NCI-H82 (cell line): ENCODE measurements around the gene MTF1.

Experiments used
- DNase-seq: peaks from one replicate; lab custom pipeline; 2025; lab: John Stamatoyannopoulos, UW

The MTF1 gene

DNA sequence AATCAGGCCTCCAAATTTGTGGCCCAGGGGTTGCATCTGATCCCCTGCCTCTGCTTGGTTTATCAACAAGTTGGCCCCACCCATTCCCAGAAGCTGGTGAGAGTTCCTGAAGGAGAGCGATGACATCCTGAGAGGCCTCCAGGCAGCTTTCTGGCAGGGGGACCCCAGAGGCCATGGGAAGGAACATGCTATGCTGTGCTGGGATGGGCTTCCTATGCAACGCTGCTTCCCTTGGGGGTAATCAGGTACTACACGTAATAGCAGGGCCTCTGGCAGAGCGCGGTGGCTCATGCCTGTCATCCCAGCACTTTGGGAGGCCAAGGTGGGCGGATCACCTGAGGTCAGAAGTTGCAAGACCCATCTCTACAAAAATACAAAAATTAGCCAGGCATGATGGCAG is 8.4 kb upstream of the MTF1 start:
- DNase-seq = peak; percentile 28

DNA sequence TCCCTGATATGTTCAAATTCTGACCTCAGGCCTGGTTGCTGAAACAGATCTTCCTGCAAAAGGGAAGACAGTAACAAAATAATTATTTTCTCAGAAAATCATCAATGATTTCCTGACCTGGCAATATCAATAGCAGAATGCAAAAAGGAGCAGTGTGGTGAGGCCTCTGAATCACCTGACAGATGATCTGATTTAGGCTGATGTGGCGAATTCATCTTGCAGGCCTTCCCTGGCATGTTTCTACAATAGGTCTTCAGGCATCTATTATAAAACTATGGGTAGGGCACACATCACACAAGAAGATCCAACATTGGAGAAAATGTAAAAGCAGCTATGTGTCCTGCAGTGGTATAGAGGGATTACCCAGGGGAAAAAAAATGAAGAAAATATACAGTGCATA is 7.1 kb upstream of the MTF1 start:
- DNase-seq = no peak

DNA sequence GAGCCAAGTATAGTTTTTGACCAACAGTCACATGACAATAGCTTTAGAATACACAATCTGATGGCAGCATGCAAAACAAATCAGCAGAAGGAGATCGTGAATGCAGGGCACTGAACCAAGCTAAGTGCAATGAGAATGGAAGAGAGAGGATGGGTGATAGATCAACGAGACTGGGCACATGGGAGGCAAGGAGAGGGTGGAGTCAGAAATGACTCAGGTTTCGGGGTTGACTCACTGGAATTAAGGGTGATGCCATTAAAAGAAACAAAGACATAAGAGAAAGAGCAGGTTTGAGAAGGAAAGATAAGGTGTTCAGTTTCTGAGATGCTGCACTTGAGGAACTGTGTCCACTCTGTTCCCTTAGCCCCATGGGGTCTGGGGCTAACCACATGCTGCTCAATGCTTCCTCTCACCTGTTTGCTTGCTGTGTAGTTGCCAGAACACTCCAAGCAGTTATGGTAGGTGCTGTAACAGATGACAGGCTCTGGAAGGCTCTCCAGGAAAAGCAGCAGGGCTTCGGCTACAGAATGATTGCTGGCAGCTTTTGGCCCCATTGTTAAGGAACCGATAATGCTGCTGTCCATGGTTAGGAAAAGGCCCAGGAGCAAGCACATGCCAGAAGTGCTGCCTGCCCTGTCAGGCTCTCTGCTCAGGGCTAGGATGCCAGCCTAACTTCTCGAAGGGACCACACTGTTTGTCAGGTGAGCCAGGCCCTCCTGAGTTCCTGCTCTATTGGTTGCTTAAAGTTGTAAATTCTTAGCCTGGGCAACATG is 6.1 kb upstream of the MTF1 start:
- no peak for DNase-seq

DNA sequence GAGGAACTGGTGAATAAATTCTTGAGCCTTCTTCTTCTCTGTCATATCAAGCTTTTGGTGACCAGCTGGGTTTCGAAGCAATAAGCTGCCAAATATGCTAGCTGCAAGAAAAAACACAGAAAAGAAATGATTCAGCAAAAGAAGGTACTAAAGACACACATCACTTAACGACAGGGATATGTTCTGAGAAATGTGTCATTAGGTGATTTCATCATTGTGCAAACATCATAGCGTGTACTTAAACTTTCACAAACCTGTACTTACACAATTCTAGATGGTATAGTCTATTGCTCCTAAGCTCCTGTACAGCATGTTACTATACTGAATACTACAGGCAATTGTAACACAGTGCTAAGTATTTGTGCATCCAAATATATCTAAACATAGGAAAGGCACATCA is 2.9 kb upstream of the MTF1 start:
- no peak for DNase-seq

DNA sequence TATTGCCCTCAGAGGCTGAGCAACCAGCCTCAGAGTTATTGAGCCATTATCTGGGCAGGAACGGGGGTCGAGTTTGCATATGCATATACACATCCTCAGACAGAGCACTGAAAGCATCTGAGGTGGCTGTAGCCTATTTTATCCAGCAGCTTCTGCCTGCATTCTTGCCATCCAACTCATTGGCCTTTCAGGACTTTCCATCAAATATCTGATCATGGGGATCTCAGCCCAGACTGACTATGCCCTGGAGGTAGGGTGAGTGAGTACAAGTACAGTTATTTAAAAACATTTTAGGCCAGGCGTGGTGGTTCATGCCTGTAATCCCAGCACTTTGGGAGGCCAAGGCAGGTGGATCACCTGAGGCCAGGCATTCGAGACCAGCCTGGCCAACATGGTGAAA is 1.8 kb upstream of the MTF1 start:
- no peak for DNase-seq

DNA sequence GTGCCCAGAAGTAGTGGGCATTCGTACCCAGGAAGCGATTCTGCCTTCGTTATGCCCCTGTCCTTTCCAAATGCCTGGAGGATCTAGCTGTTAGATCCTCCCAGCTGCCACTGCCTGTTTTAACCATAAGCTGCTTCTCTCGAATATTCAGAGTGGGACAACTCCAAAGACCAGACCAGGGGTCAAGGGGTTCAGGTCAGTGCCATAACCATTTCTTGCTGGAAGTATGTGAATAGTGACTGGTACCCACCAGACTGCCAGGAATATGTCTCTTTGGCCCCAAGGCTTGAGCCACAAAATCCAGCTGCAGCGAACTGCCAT is 914 bp upstream of the MTF1 start:
- no peak for DNase-seq

DNA sequence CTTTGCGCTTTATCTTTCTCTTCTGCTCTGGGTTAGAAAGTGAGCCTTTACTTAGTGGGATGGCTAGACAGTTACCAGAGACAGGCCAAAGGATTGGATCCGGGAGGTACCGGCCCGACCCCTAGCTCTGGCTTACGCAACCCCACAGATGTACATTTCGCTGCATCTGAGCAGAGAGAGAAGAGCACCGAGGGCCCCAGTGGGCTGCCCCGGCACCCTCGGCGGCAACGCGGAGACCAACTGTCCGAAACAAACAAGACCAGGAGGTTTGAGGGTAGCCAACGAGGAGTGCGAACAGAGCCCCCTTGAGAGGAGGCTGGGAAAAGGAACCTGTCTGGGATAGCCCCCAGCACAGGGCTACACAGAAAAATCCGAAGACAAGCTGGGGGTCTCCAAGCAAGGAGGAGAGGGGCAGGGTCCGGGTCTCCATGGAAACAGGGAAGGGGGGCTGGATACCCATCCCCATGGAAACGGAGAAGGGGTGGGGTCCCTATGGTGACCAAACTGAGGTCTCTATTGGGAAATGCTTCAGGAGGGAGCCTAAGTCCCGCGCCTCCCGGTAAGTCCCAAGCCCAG is 373 bp downstream of the MTF1 start:
- no peak for DNase-seq

DNA sequence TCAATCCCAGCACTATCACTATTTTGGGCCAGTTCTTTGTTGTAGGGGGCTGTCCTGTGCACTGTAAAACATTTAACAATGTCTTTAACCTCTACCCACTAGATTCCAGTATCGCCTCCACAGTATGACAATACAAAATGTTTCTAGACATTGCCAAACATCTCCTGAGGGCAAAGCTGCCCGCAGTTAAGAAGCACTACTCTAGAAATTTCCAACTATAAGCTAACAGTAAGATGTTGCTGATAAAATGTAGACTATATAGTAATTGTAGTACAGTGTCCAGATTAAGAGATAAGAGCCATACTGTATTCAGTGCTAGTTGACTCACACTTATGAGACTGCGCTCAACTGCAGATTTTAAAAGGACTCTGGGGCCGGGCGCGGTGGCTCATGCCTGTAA is 5.0 kb downstream of the MTF1 start:
- no peak for DNase-seq

DNA sequence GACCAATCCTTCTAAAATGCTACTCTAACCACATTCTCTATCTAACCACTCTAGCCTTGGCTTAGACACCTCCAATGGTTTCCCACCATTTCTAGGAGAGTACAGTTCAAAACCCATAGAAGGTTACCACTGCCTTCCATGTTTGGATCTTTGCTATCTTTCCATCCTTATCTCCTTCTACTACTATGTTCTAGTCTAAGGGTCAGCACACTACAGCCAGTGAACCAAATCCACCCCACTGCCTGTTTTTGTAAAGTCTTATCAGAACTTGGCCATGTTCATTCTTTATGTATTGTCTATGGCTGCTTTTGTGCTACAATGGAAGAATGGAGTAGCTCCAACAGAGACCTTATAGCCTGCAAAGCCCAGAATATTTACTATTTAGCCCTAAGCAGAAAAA is 6.2 kb downstream of the MTF1 start:
- DNase-seq = no peak

DNA sequence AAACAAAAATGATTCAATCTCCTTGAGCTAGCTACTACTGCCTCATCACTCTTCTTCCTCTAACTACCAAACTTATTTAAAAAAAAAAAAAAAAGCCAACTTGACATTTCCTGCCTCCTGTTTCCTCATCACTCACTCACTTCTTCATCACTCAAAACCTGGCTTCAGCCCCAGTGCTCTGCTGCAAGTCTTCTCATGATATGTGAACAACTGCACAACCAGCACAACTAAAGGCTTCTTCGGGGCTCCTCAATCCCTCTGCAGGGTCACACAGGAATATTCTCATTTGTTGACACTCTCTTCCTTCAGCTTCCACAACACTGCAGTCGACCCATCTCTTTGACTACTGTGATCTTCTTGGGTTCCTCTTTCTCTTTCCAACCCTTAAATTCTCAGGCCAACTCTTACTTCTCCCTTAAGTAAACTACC is 7.6 kb downstream of the MTF1 start:
- DNase-seq = no peak

DNA sequence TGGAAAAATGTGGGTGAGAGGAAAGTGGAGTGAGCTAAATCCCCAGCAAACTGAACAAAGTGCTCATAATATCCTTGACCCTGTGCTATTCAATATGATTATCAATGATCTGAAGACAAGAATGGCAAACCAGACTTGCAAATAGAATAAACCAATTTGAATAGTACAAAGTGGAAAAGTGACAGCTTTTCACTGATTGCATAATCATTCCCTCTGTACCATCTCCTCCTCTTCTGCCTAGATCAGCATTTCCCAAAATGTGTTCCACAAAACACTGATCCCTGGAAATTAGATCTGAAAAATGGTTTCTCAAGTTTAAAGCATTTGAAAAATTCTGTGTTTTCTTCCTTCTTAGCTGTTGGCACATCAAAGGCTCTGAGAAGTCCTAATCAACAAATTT is 8.1 kb downstream of the MTF1 start:
- no peak for DNase-seq

DNA sequence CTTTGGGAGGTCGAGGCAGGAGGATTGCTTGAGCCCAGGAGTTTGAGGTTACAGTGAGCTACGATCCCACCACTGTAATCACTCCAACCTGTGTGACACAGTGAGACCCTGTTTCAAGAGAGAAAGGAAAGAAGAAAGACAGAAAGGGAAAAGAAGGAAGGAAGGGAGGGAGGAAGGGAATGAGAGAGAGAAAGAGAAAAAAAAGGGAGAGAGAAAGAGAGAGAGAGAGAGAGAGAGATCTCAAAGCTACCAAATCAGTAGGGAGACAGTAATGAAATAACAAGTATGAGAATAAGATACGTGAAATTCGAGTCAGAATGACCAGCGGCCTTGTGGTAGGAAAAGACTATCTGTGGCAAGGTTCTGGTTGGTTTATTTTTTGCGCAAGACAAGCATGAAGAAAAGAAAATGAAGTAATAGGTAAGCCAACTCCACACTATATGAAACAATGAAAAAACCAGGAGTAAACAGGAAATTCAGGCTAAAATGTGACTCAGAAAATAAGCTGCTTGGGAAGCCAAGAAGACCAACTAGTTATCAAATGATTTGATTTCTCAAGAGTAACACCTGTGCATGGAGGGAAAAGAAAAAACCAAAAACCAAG is 8.9 kb downstream of the MTF1 start:
- no peak for DNase-seq

DNA sequence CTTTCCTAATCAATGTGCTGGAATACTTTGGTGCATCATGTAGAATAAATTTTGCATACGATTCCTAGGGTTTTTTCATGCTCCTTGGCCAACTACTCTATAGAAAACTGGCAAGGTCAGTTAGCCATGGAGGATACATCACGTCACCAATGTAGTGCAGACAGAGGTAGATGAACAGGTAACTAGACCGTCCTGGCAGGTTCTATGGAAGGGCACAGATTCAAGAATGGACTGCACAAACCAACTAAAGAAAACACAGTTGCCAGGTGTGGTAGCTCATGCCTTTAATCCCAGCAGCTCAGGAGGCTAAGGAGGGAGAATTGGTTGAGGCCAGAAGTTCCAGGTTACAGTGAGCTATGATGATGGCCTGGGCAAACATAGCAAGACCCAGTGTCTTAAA is 9.9 kb downstream of the MTF1 start:
- DNase-seq = no peak

DNA sequence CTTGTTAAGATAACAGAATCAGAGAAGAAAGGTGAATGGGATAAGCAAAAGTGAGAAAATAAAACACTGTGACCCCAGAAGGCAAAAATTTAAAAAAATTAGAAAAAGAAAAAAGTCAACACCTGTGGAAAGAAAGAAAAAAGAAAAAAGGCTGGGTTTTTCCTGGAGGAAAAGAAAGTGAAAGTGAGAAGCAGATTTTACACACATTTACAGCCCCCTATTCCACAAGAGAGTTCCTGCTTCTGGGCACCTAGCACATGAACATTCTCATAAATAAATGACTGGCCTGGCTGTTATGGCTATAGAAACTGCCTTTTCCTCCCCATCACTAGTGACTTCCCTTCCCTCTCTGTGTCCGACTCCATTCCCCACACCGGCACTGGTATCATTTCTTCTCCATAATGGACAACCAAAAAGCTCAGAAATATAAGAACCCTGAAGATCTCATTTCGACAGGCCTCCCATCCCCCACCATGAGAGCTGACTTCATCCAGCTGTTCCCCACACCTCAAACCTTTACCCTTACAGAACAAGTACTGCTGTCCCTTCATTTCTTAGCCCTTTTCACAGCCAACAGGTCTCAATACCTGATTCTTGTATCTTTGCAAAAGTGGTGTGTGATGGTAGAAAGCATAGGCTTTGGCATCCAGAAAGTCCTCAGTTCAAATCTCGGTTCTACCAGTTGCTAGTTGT is 12.6 kb downstream of the MTF1 start:
- no peak for DNase-seq

DNA sequence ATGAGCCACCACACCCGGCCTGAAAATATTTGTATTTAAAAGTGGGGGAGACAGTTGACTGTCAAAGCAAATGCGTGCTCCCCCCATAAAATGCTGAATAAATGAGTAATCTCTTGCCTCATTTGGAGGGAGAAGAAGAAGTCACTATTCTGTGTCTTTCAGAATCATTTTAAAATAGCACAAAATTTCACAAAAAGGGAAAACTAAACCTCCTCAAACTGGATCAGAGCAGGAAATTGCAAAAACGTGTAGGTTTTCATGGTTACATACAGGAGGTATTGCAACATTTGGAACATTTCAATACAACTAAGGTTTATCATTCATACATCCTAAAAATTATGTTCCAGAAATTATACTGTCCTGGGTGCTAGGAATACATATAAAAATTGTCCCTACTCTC is 13.6 kb downstream of the MTF1 start:
- DNase-seq = no peak

DNA sequence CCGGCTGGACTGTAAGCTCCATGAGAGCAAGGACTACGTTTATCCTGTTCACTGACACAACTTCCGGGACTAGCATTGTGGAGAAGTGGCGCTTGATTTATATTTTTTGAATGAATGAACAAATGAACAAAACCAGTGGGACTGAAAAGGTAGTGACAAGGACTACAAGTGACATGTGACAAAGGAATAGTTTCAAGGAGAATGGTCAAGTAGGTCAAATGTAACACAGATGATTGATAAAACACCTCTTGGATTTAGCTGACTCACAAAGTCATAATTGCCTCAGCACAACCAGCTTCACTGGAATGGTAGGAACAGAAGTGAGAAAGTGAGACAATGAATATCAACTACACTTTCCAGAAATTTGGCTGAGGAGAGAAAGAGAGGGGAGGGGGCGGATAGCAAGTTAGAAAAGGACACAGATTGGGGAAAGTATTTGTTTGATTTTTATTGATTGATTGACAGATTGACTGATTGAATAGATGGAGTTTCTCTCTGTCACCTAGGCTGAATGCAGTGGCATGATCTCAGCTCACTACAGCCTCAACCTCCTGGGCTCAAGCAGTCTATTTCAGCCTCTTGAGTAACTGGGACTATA is 14.2 kb downstream of the MTF1 start:
- no peak for DNase-seq

DNA sequence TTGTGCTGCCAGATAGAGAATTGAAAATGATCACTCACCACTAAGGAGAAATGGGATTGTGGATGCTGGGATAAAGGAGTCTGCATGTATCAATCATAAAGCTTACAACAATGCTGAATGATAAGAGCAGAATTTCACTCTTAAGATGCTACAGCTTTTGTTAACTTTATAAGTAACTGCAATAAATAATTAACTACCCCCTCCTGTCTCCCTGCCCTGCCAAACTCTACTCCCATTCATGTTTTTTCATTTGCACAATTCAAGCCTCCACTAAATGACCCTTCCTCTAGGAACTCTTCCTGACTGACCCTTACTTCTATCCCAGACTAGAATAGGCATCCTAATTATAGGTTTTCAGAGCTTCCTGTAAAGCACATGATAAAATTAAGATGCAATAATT is 14.9 kb downstream of the MTF1 start:
- DNase-seq = no peak

DNA sequence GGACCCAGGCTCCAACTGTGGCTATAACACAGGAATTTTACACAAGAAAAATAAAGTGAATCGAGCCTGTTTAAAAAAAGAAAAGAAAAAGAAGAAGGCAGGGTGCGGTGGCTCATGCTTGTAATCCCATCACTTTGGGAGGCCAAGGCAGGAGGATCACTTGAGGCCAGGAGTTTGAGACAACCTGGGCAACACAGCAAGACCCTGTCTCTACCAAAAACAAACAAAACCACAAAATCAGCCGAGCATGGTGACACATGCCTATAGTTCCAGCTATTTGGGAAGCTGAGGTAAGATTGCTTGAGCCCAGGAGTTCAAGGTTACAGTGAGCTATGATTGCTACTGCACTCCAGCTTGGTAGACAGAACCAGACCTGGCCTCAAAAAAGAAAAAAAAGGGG is 17.7 kb downstream of the MTF1 start:
- no peak for DNase-seq

DNA sequence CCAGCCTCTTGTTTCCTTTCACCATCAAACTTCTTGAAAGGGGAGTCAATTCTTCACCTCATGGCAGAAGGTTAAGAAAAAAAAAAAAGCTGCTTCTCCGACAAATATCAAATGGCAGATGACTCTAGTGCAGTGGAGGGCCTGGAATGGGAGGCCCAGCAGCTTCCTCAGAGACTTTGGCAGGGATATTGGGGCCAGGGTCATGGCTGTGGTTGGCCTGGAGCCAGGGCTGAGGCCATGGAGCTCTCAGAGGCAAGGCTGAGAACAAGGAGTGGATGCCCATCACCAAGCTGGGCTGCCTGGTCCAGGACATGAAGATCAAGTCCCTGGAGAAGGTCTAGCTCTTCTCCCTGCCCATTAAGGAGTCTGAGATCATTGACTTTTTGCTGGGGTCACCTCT is 18.7 kb downstream of the MTF1 start:
- no peak for DNase-seq

DNA sequence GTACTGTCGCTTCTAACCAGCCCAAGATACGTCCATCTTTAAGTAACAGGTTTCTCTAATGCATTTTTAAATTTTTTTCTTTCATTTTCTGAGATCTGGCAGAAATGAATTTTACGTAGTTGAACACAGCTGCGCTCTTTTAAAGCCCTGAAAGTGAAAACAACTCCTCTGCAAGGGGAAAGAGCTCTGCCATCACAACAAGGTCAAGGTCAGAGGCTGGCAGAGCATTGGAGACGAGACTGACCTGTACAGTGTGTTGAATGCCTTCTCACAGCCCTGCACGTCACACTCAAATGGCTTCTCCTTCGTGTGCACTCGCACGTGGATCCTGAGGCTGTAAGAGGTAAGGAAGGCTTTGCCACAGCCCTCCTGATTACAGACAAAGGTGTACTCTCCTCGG is 19.7 kb downstream of the MTF1 start:
- no peak for DNase-seq

DNA sequence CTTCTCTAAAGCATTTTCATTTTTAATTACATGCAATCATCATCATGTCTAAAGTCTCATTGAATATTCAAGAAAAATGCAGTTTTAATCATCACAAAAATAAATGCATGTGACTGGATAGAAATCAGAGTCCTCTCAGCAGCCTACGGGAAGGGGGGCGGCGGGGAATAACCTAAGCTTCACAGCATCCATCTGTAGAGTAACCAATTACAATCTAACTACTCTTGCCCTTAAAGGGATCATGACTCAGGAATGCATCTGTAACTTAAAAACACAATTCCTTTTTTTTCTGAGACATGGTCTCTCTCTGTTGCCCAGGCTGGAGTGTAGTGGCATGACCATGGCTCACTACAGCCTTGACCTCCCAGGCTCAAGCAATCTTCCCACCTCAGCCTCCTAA is 22.6 kb downstream of the MTF1 start:
- DNase-seq = no peak

DNA sequence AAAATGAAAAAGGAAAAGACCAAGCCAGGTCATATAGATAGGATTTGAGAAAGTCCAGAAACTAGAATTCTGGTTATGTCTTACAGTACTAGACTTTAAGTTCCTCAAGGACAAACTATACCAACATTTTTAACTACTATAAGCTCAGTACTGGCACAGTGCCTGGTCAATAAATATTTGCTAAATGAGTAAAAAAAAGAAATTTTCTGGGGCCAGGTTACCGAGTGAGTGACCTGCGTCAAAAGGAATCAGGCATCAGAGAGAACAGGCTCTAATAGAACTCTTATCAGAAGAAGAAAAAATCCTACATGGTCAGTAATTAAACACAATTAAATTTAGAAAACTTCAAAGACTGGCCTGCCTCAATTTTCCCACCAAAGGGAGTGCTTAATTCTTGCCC is 27.6 kb downstream of the MTF1 start:
- DNase-seq = no peak

DNA sequence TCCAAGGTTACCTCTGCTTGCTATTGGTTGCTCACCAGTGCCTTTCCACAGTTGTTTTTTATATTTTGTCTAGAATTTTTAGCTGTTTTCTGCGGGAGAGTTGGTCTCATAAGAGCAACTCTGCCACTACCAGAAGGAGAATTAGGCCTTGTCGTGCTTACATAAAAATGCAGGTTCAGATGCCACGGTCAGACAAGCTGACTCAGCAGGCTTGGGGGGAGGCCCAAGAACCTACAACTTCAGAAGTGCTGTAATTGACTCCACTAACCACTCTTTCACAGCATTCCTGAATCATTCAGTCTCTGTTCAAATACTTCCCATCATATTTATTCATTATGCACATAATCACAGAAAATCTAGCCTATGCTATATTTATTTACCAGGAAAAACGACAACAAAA is 28.3 kb downstream of the MTF1 start:
- DNase-seq = no peak
